K562 (cell line): ENCODE measurements around the gene LRRTM1. TPM values are rescaled to one million over a fixed set of nuclear protein-coding genes. Genes with fewer than 3 reads are reported as not detected.

Source experiments
- E2F3 ChIP-seq: fragments of 250-450 bp; sonication (Bioruptor Pico); IDR thresholded peaks from 2 replicates; pipeline ENCODE4 v1.4.0; 2020; ENCODE audit warnings: mild to moderate bottlenecking
- MGA ChIP-seq: fragments of 450-650 bp; IDR thresholded peaks from 2 replicates; pipeline ENCODE4 v1.6.1; 2016; ENCODE audit warnings: mild to moderate bottlenecking, moderate library complexity
- NR4A1 ChIP-seq, 2 experiments: fragments of 250-450 bp in 1 of 2; fragments of 450-650 bp in 1 of 2; sonication (Bioruptor Pico) in 1 of 2; IDR thresholded peaks; 2 replicates each; pipeline versions ENCODE4 v1.4.0 to v1.6.1; 2016 to 2020; ENCODE audit warnings: mild to moderate bottlenecking in 2 of 2, missing compliant biosample characterization in 1 of 2, missing genetic modification characterization in 1 of 2, moderate library complexity in 1 of 2
- REST ChIP-seq, 2 experiments: fragments of 450-650 bp; formaldehyde crosslinking in 1 of 2; IDR thresholded peaks; 2 replicates each; pipeline versions ENCODE4 v1.4.0 to v1.6.1; 2014 to 2020; ENCODE audit warnings: mild to moderate bottlenecking in 2 of 2, borderline replicate concordance in 1 of 2, low read depth in 1 of 2
- polyA plus RNA-seq, 8 experiments: library from polyadenylated mRNA; depleted of rRNA in 4 of 8; stranded (reverse) in 5 of 8; unstranded in 3 of 8; fragments of >200 nt; fragmentation: Nextera tagmentation in 2 of 8; fragmentation: Illumina TruSeq in 1 of 8; extraction: Ambion mirVana in 2 of 8; extraction: Trizol in 1 of 8; gene quantifications; 2 replicates each; pipeline versions ENCODE4 v1.2.1 to v1.2.3, GENCODE V29; 2011 to 2014; ENCODE audit warnings: inconsistent platforms in 1 of 8, missing spikeins in 1 of 8
- total RNA-seq, 7 experiments: library from RNA; depleted of rRNA in 6 of 7; stranded (reverse); fragments of >200 nt in 6 of 7; fragmentation: Illumina TruSeq in 2 of 7; extraction: Trizol in 2 of 7; gene quantifications; 2 replicates each; pipeline versions ENCODE4 v1.2.1 to v1.2.3, GENCODE V29; 2011 to 2021; ENCODE audit warnings: low replicate concordance in 1 of 7

Gene LRRTM1
- total and polyA plus RNA-seq, 9 of the 15 experiments (the other 6 are each of a cell fraction or from before 2014, with no cell fraction given): 0.07 to 0.33 (median 0.11) TPM; not detected in 6

GRCh38 chr2:80312282-80312839 lies 7.8 kb upstream of the LRRTM1 start (continued):
- TF ChIP-seq MGA (no peak; the same call in 1 of the 2 replicates), REST (IDR thresholded peaks at IDR 0.05; ENCODE audit: borderline replicate concordance) (no peak), REST (CRISPR knock-in tag; IDR thresholded peaks at IDR 0.05; ENCODE audit: low read depth) (no peak), E2F3 (CRISPR knock-in tag) (no peak), NR4A1 (CRISPR knock-in tag; IDR thresholded peaks at IDR 0.05) (no peak), NR4A1 (tag; IDR thresholded peaks at IDR 0.05) (no peak)
